ENCODE results near the gene MRAP2.

DNA sequence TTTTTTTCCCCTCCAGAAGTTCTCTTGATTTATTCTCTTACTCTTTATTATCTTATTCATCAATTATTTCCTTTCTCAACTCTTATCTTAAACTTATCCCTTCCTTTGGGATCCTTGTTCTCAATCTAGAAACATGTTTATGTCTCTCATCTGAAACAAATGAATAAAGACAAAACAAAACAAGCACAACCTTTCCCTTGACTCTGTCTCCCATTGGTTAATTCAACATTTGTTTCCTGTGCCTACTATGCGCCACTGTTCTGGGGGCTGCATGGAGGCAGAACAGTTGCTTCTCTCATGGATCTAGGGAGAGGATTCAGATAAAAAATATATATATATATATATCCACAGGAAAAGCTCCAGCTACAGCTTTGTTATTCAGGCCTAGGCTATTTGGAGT lies 5.2 kb upstream of the MRAP2 start:
- TF ChIP-seq POLR2A (IDR thresholded peaks at IDR 0.05; ENCODE audit: low read depth, low read length) (no peak), POLR2AphosphoS5 (IDR thresholded peaks at IDR 0.05; ENCODE audit: low read depth, low read length) (no peak)

Measured in GM12892 (cell line).